OCI-LY1 (cell line): ENCODE data around the gene CCT3.

ENCODE experiments used
- EZH2 ChIP-seq: fragments of 200-600 bp; sonication (generic), shearing (Covaris generic); IDR thresholded peaks from 2 replicates; pipeline ENCODE4 v1.8.0; 2017; ENCODE audit warnings: borderline replicate concordance, mixed run types, mild to moderate bottlenecking, antibody characterized with exemption, low read length, moderate library complexity, mixed read lengths
- TF ChIP-seq, protein P1 (sequence below): fragments of 200-600 bp; sonication (generic), shearing (Covaris generic); IDR thresholded peaks from 2 replicates; pipeline ENCODE4 v1.5.1; 2017; ENCODE audit warnings: mild to moderate bottlenecking, antibody characterized with exemption, low read length, moderate library complexity, mixed read lengths

DNA sequence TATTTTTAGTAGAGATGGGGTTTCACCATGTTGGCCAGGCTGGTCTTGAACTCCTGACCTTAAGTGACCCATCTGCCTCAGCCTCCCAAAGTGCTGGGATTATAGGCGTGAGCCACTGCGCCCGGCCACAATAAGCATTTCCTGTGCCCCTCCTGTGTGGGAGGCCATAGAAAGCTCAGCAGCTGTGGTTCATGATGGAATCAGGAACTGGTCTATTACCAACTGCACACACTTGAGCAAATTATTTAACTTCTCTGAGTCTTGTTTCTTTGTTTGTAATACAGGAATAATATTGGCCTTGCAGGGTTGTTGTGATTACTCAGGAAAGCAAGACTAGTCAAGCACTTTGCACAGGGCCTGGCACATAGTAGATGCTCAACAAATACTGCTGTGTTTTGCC, 45.9 kb upstream of the CCT3 start:
- TF ChIP-seq, protein P1, sequence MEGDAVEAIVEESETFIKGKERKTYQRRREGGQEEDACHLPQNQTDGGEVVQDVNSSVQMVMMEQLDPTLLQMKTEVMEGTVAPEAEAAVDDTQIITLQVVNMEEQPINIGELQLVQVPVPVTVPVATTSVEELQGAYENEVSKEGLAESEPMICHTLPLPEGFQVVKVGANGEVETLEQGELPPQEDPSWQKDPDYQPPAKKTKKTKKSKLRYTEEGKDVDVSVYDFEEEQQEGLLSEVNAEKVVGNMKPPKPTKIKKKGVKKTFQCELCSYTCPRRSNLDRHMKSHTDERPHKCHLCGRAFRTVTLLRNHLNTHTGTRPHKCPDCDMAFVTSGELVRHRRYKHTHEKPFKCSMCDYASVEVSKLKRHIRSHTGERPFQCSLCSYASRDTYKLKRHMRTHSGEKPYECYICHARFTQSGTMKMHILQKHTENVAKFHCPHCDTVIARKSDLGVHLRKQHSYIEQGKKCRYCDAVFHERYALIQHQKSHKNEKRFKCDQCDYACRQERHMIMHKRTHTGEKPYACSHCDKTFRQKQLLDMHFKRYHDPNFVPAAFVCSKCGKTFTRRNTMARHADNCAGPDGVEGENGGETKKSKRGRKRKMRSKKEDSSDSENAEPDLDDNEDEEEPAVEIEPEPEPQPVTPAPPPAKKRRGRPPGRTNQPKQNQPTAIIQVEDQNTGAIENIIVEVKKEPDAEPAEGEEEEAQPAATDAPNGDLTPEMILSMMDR = no peak
- no peak for TF ChIP-seq EZH2
